HG03097 (cell line): Measurements from ENCODE around the gene FOXM1.

Experiments used
- ATAC-seq: cut with Tn5 transposase; IDR thresholded peaks from one replicate; pipeline ENCODE4 v1.9.1; 2021; ENCODE audit not compliant: unreplicated experiment, low FRiP score

The FOXM1 gene

DNA sequence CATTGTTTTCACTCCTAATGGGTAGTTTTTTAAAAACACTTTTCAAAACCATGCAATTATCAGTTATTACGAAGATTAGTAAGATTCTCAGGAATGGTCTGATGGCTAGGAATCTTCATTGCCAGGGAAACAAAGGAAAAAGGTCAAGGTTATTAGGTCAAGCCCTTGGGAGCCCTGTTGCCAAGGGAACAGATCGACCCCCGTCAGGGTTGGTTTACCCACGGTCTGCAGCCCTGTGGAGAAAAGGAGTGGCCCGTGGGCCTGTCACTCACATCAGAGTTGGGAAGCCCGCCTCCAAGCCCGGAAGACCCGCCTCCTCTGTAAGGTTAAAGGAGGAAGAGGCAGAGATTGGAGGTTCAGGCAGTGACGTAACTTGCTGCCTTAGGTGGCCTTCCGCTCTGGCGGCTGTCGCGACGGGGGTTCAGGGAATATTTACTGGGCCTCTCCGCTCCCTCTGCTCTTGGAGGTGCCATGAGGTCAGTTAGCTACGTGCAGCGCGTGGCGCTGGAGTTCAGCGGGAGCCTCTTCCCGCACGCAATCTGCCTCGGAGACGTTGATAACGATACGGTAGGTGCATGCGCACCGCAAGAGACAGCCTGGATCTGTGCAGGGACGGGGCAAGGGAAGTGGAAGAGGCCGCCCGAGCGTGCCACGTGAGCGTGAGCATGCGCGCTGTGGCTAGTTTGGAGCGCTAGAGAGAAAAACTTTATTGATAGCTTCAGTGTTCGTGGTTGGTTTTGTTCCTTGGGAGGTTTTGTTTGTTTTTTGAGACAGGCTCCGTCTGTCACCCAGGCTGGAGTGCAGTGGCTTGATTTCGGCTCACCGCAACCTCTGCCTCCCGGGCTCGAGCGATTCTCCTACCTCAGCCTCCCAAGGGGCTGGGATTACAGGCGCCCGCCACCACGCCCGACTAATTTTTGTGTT is 64.4 kb downstream of the FOXM1 start, which contains the start of gene ITFG2:
ITFG2 (plus strand) TSS at position 379 of the 924 bp plus-strand sequence; CDS start at position 472, 93 bp downstream.
- peak; percentile 93 for ATAC-seq

- ATAC-seq: no peak
These were observed 65.2 kb downstream of the FOXM1 start for GRCh38 chr12:2811801-2812200.
